Esophagus muscularis mucosa (tissue), 4 donors: ENCODE measurements around the gene SH3D19. TPM values are rescaled to one million over a fixed set of nuclear protein-coding genes. Genes with fewer than 3 reads are reported as not detected.

ENCODE experiments used
- DNase-seq: peaks from one replicate; pipeline ENCODE4 v3.0.0-alpha.2; 2017; ENCODE audit errors: extremely low spot score
- H3K27ac ChIP-seq, 4 donors: fragments of 200-600 bp; sonication (generic); replicated peaks in 1 of 4; 1 replicate in 3 of 4; 2 replicates in 1 of 4; pipeline ENCODE4 v1.5.1; 2016 to 2019; ENCODE audit warnings: mild to moderate bottlenecking in 1 of 4
- H3K27me3 ChIP-seq, 4 donors: fragments of 200-600 bp; sonication (generic); one replicate each; pipeline versions ENCODE4 v1.5.1 to v1.6.0; 2016 to 2019
- H3K36me3 ChIP-seq, 4 donors: fragments of 200-600 bp; sonication (generic); one replicate each; pipeline ENCODE4 v1.5.1; 2016 to 2019
- H3K4me1 ChIP-seq, 4 donors: fragments of 200-600 bp; sonication (generic); one replicate each; pipeline ENCODE4 v1.5.1; 2016 to 2019
- H3K4me3 ChIP-seq, 4 donors: fragments of 200-600 bp; sonication (generic); 1 replicate in 2 of 4; 2 replicates in 2 of 4; pipeline ENCODE4 v1.5.1; 2016 to 2019; ENCODE audit warnings: mild to moderate bottlenecking in 4 of 4, moderate library complexity in 1 of 4
- H3K9me3 ChIP-seq, 4 donors: fragments of 200-600 bp; sonication (generic); 1 replicate in 3 of 4; 2 replicates in 1 of 4; pipeline ENCODE4 v1.5.1; 2016 to 2019
- EP300 ChIP-seq: sonication (generic); formaldehyde crosslinking; IDR thresholded peaks from one replicate; pipeline ENCODE4 v1.6.1; 2017; ENCODE audit warnings: antibody characterized with exemption
- POLR2A ChIP-seq: fragments of 450-650 bp; IDR thresholded peaks from one replicate; pipeline ENCODE4 v1.6.1; 2017; ENCODE audit warnings: antibody characterized with exemption, moderate library complexity, mild to moderate bottlenecking, low read depth
- POLR2AphosphoS5 ChIP-seq, 2 donors: sonication (generic); formaldehyde crosslinking; IDR thresholded peaks; one replicate each; pipeline ENCODE4 v1.6.1; 2017; ENCODE audit warnings: antibody characterized with exemption in 2 of 2
- WGBS: methylation state at CpG from one replicate; pipeline ENCODE4 v1.1.5; 2018; 5-methylcytosine and 5-hydroxymethylcytosine counted together
- intact Hi-C: fragments of 100-400 bp; cut with DNase I; formaldehyde crosslinking; loops from one replicate; pipeline ENCODE4 v1.15.1; 2023
- total RNA-seq, 4 donors: library from RNA; depleted of rRNA; stranded (reverse); fragments of >200 nt; gene quantifications; one replicate each; pipeline versions ENCODE4 v1.1.0 to v1.2.1, GENCODE V29; 2016
- TF ChIP-seq, protein P1 (sequence below), 3 experiments: fragments of 200-600 bp in 2 of 3; fragments of 450-650 bp in 1 of 3; sonication (generic) in 2 of 3; IDR thresholded peaks; one replicate each; pipeline ENCODE4 v1.5.1; 2017 to 2019; ENCODE audit warnings: antibody characterized with exemption in 3 of 3, mild to moderate bottlenecking in 2 of 3, moderate library complexity in 1 of 3

Gene SH3D19
- total RNA-seq, 4 donors from 2014 or later, result 115 to 186 (median 177) TPM

DNA sequence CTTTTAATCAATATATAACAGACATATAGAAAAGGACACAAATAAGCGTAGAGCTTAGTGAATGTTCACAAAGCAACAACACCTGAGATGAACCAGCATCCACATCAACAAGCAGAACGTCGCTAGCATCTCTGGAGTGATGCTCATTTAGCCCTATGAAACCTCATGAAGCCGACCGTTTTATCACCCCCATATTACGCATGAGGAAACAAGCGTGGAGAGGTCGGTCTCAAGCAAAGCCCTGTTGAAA is 226.5 kb downstream of the SH3D19 start:
- WGBS, result 33% methylated on average over 6 of the region's 8 CpGs
- Histone ChIP-seq H3K4me3 (peak overlapping the region; percentile 72 to 90 (median 77)), H3K9me3 (no peaks in the 10 kb centered on the region), H3K27me3 (no peaks in the 10 kb centered on the region), H3K27ac (peak overlapping the region; percentile 43 to 92 (median 70)), H3K36me3 (peaks cover 17 to 36% (median 29%) of the 10 kb centered on the region in 4 donors), H3K4me1 (peaks cover 21 to 43% (median 34%) of the 10 kb centered on the region in 4 donors)
- DNase-seq, result no peak
- intact Hi-C loops, result loop anchor here (10.0 kb wide), 1 partner anchor 1686 kb away; no protein-coding TSS in a partner anchor
- no peak for TF ChIP-seq POLR2AphosphoS5 (IDR thresholded peaks at IDR 0.05)
- TF ChIP-seq POLR2A, result no peak
- TF ChIP-seq, protein P1, sequence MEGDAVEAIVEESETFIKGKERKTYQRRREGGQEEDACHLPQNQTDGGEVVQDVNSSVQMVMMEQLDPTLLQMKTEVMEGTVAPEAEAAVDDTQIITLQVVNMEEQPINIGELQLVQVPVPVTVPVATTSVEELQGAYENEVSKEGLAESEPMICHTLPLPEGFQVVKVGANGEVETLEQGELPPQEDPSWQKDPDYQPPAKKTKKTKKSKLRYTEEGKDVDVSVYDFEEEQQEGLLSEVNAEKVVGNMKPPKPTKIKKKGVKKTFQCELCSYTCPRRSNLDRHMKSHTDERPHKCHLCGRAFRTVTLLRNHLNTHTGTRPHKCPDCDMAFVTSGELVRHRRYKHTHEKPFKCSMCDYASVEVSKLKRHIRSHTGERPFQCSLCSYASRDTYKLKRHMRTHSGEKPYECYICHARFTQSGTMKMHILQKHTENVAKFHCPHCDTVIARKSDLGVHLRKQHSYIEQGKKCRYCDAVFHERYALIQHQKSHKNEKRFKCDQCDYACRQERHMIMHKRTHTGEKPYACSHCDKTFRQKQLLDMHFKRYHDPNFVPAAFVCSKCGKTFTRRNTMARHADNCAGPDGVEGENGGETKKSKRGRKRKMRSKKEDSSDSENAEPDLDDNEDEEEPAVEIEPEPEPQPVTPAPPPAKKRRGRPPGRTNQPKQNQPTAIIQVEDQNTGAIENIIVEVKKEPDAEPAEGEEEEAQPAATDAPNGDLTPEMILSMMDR (IDR thresholded peaks at IDR 0.05), result no peak
- no peak for TF ChIP-seq EP300

DNA sequence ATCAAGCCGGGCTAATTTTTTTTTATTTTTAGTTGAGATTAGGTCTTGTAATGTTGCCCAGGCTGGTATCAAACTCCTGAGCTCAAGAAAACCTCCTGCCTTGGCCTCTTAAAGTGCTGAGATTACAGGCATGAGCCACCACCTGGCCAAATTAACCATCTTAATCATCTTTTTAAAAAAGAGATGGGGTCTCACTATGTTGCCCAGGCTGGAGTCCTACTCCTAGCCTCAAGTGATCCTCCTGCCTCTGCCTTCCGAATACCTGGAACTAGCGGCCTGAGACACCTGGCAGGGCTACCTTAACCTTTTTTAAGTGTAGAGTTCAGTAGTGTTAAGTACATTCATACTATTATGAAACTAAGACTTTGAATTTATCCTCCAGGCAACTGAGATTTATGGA is 227.6 kb downstream of the SH3D19 start:
- TF ChIP-seq, protein P1 (IDR thresholded peaks at IDR 0.05), result no peak
- TF ChIP-seq POLR2AphosphoS5 (IDR thresholded peaks at IDR 0.05), result no peak
- no peak for TF ChIP-seq EP300
- no peak for TF ChIP-seq POLR2A
- Histone ChIP-seq H3K4me1 (peaks cover 21 to 34% (median 29%) of the 10 kb centered on the region in 4 donors), H3K9me3 (no peaks in the 10 kb centered on the region), H3K36me3 (peaks cover 6 to 24% (median 18%) of the 10 kb centered on the region in 4 donors), H3K27ac (no peak overlapping the region), H3K4me3 (no peak overlapping the region), H3K27me3 (no peaks in the 10 kb centered on the region)
- no peak for DNase-seq
- 94% methylated on average over 3 of the region's 3 CpGs for WGBS
- intact Hi-C loops, result loop anchor here (10.0 kb wide), 1 partner anchor 1687 kb away; no protein-coding TSS in a partner anchor

DNA sequence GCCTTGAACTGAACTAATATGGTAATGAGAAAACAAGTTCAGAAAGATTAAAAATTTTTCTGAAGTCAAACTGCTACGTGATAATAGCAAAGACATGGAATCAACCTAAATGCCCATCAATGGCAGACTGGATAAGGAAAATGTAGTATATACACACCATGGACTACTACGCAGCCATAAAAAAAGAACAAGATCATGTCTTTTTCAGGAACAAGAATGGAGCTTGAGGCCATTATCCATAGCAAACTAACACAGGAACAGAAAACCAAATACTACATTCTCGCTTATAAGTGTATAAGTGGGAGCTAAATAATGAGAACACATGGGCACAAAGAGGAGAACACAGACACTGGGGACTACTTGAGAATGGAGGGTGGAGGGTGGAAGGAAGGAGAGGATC is 230.3 kb downstream of the SH3D19 start:
- Histone ChIP-seq H3K4me1 (peaks cover 0 to 10% (median 8%) of the 10 kb centered on the region in 4 donors), H3K27ac (no peak overlapping the region), H3K27me3 (no peaks in the 10 kb centered on the region), H3K9me3 (no peaks in the 10 kb centered on the region), H3K4me3 (no peak overlapping the region), H3K36me3 (no peaks in the 10 kb centered on the region)
- 95% methylated on average over 3 of the region's 3 CpGs for WGBS
- no peak for DNase-seq
- intact Hi-C loops, result loop anchor here (10.0 kb wide), 1 partner anchor 1690 kb away; no protein-coding TSS in a partner anchor
- no peak for TF ChIP-seq EP300
- TF ChIP-seq, protein P1 (IDR thresholded peaks at IDR 0.05), result no peak
- TF ChIP-seq POLR2A, result no peak
- TF ChIP-seq POLR2AphosphoS5 (IDR thresholded peaks at IDR 0.05), result no peak

DNA sequence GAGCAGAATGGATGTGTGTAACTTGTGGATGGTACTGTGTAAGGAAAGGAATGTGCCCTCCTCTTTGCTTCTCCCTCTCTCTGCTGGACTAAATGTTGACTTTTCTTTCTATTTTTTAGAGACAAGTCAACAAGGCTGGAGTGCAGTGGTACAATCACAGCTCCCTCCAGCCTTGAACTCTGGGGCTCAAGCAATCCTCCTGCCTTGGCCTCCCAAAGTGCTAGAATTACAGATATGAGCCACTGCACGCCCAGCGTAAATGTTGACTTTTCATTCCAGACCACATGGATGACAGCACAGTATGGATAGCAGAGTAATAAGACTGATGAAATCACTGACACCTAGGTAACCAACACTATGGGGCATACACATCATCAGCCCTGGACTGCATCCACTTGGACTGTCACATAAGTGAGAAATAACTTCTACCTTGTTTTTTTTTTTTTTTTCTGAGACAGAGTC is 231.1 kb downstream of the SH3D19 start:
- no peaks in the 10 kb centered on the region for H3K27me3 ChIP-seq
- H3K9me3 ChIP-seq, result no peaks in the 10 kb centered on the region
- no CpG with 5 or more reads among the region's 2 CpGs for WGBS
- TF ChIP-seq, protein P1 (IDR thresholded peaks at IDR 0.05), result no peak
- TF ChIP-seq POLR2AphosphoS5 (IDR thresholded peaks at IDR 0.05), result no peak
- no peak for TF ChIP-seq POLR2A
- TF ChIP-seq EP300, result no peak
- intact Hi-C loops, result loop anchor here (10.0 kb wide), 1 partner anchor 1690 kb away; no protein-coding TSS in a partner anchor
- H3K4me1 ChIP-seq, result peaks cover 0 to 7% (median 7%) of the 10 kb centered on the region in 4 donors
- H3K36me3 ChIP-seq, result no peaks in the 10 kb centered on the region
- DNase-seq, result no peak
- H3K4me3 ChIP-seq, result no peak overlapping the region
- H3K27ac ChIP-seq, result no peak overlapping the region

DNA sequence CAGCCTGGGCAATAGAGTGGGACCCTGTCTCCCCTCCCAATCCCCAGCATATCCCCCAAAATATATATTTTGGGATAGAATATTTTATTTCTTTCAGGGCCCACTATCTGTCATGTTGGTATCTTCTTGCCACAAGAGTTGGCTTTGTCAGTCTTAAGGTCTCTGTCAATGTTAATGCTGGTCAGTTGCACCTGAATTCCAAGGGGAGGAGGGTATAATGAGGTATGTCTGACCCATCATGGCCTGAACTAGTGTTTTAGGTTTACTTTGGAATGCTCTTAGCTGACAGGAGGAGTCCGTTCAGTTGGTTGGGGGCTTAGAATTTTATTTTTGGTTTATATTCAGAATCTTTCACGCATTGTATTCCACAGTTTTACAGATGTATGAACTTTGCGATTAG is 232.2 kb downstream of the SH3D19 start:
- no peaks in the 10 kb centered on the region for H3K9me3 ChIP-seq
- H3K27ac ChIP-seq, result no peak overlapping the region
- no peaks in the 10 kb centered on the region for H3K27me3 ChIP-seq
- DNase-seq, result no peak
- intact Hi-C loops, result loop anchor here (10.0 kb wide), 1 partner anchor 1692 kb away; no protein-coding TSS in a partner anchor
- no peak overlapping the region for H3K4me3 ChIP-seq
- no peaks in the 10 kb centered on the region for H3K36me3 ChIP-seq
- no peaks in the 10 kb centered on the region for H3K4me1 ChIP-seq
- 63% methylated on average over 3 of the region's 3 CpGs for WGBS
- TF ChIP-seq, protein P1 (IDR thresholded peaks at IDR 0.05), result no peak
